ENCODE data around the gene AK2.

DNA sequence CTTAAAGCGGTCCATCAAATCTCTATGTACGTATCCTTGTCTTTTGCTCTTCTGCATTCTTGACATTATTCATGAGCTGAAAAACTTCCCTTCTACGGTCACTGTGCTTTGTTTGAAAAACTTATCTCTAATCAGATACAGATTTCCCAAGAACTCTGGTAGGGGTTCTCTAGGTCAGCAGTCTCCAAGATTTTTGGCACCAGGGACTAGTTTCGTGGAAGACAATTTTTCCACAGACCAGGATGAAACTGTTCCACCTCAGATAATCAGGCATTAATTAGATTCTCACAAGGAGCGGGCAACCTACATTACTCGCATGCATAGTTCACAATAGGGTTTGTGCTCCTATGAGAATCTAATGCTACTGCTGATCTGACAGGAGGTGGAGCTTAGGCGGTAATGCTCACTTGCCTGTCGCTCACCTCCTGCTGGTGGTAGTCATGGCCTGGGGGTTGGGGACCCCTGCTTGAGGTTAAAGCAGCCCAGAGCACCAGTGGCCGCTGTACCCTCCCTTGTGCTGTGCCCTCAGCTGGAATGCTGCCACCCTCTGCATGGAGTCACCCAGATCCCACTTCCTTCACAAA is 30.8 kb downstream of the AK2 start:
- TF ChIP-seq ZZZ3 (IDR thresholded peaks at IDR 0.05; ENCODE audit: control insufficient read depth, insufficient read length, low read depth) (no peak), POLR2AphosphoS5 (IDR thresholded peaks at IDR 0.05; ENCODE audit: low read length) (no peak), ZBED1 (IDR thresholded peaks at IDR 0.05; ENCODE audit: borderline replicate concordance) (no peak), POLR2A (IDR thresholded peaks at IDR 0.05; ENCODE audit: low read depth, low read length) (no peak)
